ENCODE results near the gene SMIM28.

- TF ChIP-seq CTCF (IDR thresholded peaks at IDR 0.05): no peak
- no peak for TF ChIP-seq POLR2A (IDR thresholded peaks at IDR 0.05)
Observed at GRCh38 chr6:138339024-138339423, 38.7 kb upstream of the SMIM28 start.
